GM23248 (cell line): ENCODE results near the gene IL1R1. TPM values are rescaled to one million over a fixed set of nuclear protein-coding genes. Genes with fewer than 3 reads are reported as not detected.
"Not testable (repeated sequence)": the region's sequence is repeated elsewhere in the genome, so short reads cannot be mapped to it uniquely, and the experiment has no call there.

ENCODE experiments used
- DNase-seq: peaks from one replicate; pipeline ENCODE4 v3.0.0-alpha.2; 2015
- H2AFZ ChIP-seq: fragments of 200-600 bp; sonication (generic); 2 replicates; pipeline ENCODE4 v1.6.1; 2016; ENCODE audit warnings: antibody characterized with exemption
- H3F3A ChIP-seq: fragments of 200-600 bp; sonication (generic); 2 replicates; pipeline ENCODE4 v1.6.1; 2016; ENCODE audit warnings: mild to moderate bottlenecking, antibody characterized with exemption, mixed run types; ENCODE audit not compliant: insufficient read depth
- H3K27ac ChIP-seq: fragments of 200-600 bp; sonication (generic); 2 replicates; pipeline ENCODE4 v1.5.1; 2016; ENCODE audit warnings: mild to moderate bottlenecking
- H3K27me3 ChIP-seq: fragments of 200-600 bp; sonication (generic); replicated peaks from 2 replicates; pipeline ENCODE4 v1.6.1; 2016; ENCODE audit warnings: mild to moderate bottlenecking; ENCODE audit not compliant: insufficient read depth
- H3K36me3 ChIP-seq: fragments of 200-600 bp; sonication (generic); 2 replicates; pipeline ENCODE4 v1.6.1; 2016; ENCODE audit warnings: low read depth, mild to moderate bottlenecking
- H3K4me1 ChIP-seq: fragments of 200-600 bp; sonication (generic); 2 replicates; pipeline ENCODE4 v1.6.1; 2016; ENCODE audit warnings: mild to moderate bottlenecking; ENCODE audit not compliant: insufficient read depth
- H3K4me2 ChIP-seq: fragments of 200-600 bp; sonication (generic); one replicate; pipeline ENCODE4 v1.6.1; 2016; ENCODE audit warnings: mild to moderate bottlenecking; ENCODE audit not compliant: unreplicated experiment
- H3K4me3 ChIP-seq: fragments of 200-600 bp; sonication (generic); 2 replicates; pipeline ENCODE4 v1.5.1; 2016; ENCODE audit warnings: mild to moderate bottlenecking
- H3K79me2 ChIP-seq: fragments of 200-600 bp; sonication (generic); 2 replicates; pipeline ENCODE4 v1.6.1; 2016; ENCODE audit warnings: mild to moderate bottlenecking; ENCODE audit not compliant: insufficient read depth
- H3K9ac ChIP-seq: fragments of 200-600 bp; sonication (generic); 2 replicates; pipeline ENCODE4 v1.6.1; 2016; ENCODE audit warnings: mild to moderate bottlenecking
- H3K9me2 ChIP-seq: fragments of 200-600 bp; sonication (generic); 2 replicates; pipeline ENCODE4 v1.6.1; 2016; ENCODE audit warnings: mixed run types, mild to moderate bottlenecking, moderate library complexity; ENCODE audit not compliant: insufficient read depth
- H3K9me3 ChIP-seq: fragments of 200-600 bp; sonication (generic); one replicate; pipeline ENCODE4 v1.6.1; 2017; ENCODE audit warnings: low read depth
- H4K20me1 ChIP-seq: fragments of 200-600 bp; sonication (generic); 2 replicates; pipeline ENCODE4 v1.6.0; 2016; ENCODE audit not compliant: insufficient read depth
- EZH2 ChIP-seq: fragments of 200-600 bp; sonication (generic); IDR thresholded peaks from 2 replicates; pipeline ENCODE4 v1.6.1; 2018; ENCODE audit warnings: antibody characterized with exemption, mild to moderate bottlenecking; ENCODE audit not compliant: insufficient read depth, poor library complexity, severe bottlenecking
- EZH2phosphoT487 ChIP-seq: fragments of 200-600 bp; sonication (generic); IDR thresholded peaks from 2 replicates; pipeline ENCODE4 v1.6.1; 2018; ENCODE audit warnings: antibody characterized with exemption, moderate library complexity, mild to moderate bottlenecking, low read depth; ENCODE audit not compliant: insufficient read depth
- WGBS, 2 experiments: methylation state at CpG; one replicate each; pipeline ENCODE4 v1.1.6; 2015 to 2017; ENCODE audit warnings: low lambda C conversion rate in 2 of 2, low coverage in 1 of 2; ENCODE audit errors: missing lambda C conversion rate in 2 of 2; 5-methylcytosine and 5-hydroxymethylcytosine counted together
- in situ Hi-C: fragments of 300-500 bp; cut with MboI; formaldehyde crosslinking; loops from 2 replicates; pipeline ENCODE4 v1.15.0; 2020
- polyA plus RNA-seq: library from polyadenylated mRNA; unstranded; fragments of >200 nt; fragmentation: Nextera tagmentation; extraction: Ambion mirVana; gene quantifications from 2 replicates; pipeline ENCODE4 v1.2.1, GENCODE V29; 2016
- total RNA-seq: library from RNA; depleted of rRNA; stranded (reverse); fragments of >200 nt; shearing (Covaris generic); gene quantifications from 2 replicates; pipeline ENCODE4 v1.2.3, GENCODE V29; 2014

The IL1R1 gene
- total and polyA plus RNA-seq, 2 experiments from 2014 or later, result 75.4 to 87.9 TPM

GRCh38 chr2:102106133-102106556 lies 36.4 kb upstream of the IL1R1 start:
- H3K4me1 ChIP-seq, result peaks cover 57% of the 10 kb centered on the region
- peak overlapping the region; percentile 97 for H3K4me2 ChIP-seq
- no peaks in the 10 kb centered on the region for H3K27me3 ChIP-seq
- peak overlapping the region; percentile 89 for H3K9ac ChIP-seq
- peaks cover 55% of the 10 kb centered on the region for H3K79me2 ChIP-seq
- WGBS, 2 experiments, result 81% methylated on average over 5 of the region's 5 CpGs
- no peaks in the 10 kb centered on the region for H3K36me3 ChIP-seq
- H2AFZ ChIP-seq, result no peak overlapping the region
- H3F3A ChIP-seq, result peaks cover 65% of the 10 kb centered on the region
- no peaks in the 10 kb centered on the region for H3K9me2 ChIP-seq
- DNase-seq, result peak; percentile 71
- TF ChIP-seq EZH2phosphoT487 (no peak), EZH2 (no peak)
- H4K20me1 ChIP-seq, result no peaks in the 10 kb centered on the region
- in situ Hi-C loops, result no loop called here
- no peaks in the 10 kb centered on the region for H3K9me3 ChIP-seq
- peak overlapping the region; percentile 92 for H3K27ac ChIP-seq
- H3K4me3 ChIP-seq, result peak overlapping the region; percentile 85

- H3K4me1 ChIP-seq, result peaks cover 56% of the 10 kb centered on the region
- H3K36me3 ChIP-seq, H4K20me1 ChIP-seq, H2AFZ ChIP-seq, in situ Hi-C loops, H3K9me2 ChIP-seq, H3K27me3 ChIP-seq, H3K9me3 ChIP-seq, DNase-seq: not testable (repeated sequence)
- H3K79me2 ChIP-seq, result peaks cover 64% of the 10 kb centered on the region
- H3K9ac ChIP-seq, result peak overlapping the region; percentile 45
- peak overlapping the region; percentile 92 for H3K27ac ChIP-seq
- peak overlapping the region; percentile 97 for H3K4me2 ChIP-seq
- WGBS, 2 experiments, result 88 to 90% methylated on average over 5 to 6 of the region's 6 CpGs
- peaks cover 59% of the 10 kb centered on the region for H3F3A ChIP-seq
- peak overlapping the region; percentile 85 for H3K4me3 ChIP-seq
Observed at GRCh38 chr2:102106813-102107740, 35.5 kb upstream of the IL1R1 start.

- TF ChIP-seq EZH2phosphoT487 (no peak), EZH2 (no peak)
- H3K79me2 ChIP-seq, result peaks cover 71% of the 10 kb centered on the region
- no peaks in the 10 kb centered on the region for H4K20me1 ChIP-seq
- no peaks in the 10 kb centered on the region for H3K9me2 ChIP-seq
- WGBS, 2 experiments, result 4 to 7% methylated on average over 3 of the region's 3 CpGs
- in situ Hi-C loops, result no loop called here
- H2AFZ ChIP-seq, result no peak overlapping the region
- H3K9me3 ChIP-seq, result no peaks in the 10 kb centered on the region
- no peaks in the 10 kb centered on the region for H3K27me3 ChIP-seq
- no peaks in the 10 kb centered on the region for H3K36me3 ChIP-seq
- peak; percentile 84 for DNase-seq
- peak overlapping the region; percentile 54 for H3K4me2 ChIP-seq
- peaks cover 59% of the 10 kb centered on the region for H3F3A ChIP-seq
- H3K9ac ChIP-seq, result peak overlapping the region; percentile 45
- peak overlapping the region; percentile 65 for H3K27ac ChIP-seq
- peaks cover 56% of the 10 kb centered on the region for H3K4me1 ChIP-seq
- H3K4me3 ChIP-seq, result peak overlapping the region; percentile 20
Observed at GRCh38 chr2:102107741-102108070, 34.8 kb upstream of the IL1R1 start.

- Histone ChIP-seq H3K27ac (peak overlapping the region; percentile 31; the same call in 1 of the 2 replicates), H3K9ac (no peak overlapping the region), H3K4me3 (no peak overlapping the region), H3K36me3 (peaks cover 4% of the 10 kb centered on the region), H3F3A (peaks cover 55% of the 10 kb centered on the region), H3K4me1 (peaks cover 64% of the 10 kb centered on the region), H3K79me2 (peaks cover 84% of the 10 kb centered on the region), H3K9me2 (no peaks in the 10 kb centered on the region), H4K20me1 (no peaks in the 10 kb centered on the region), H2AFZ (no peak overlapping the region), H3K9me3 (no peaks in the 10 kb centered on the region), H3K27me3 (no peaks in the 10 kb centered on the region), H3K4me2 (peak overlapping the region; percentile 28)
- peak; percentile 38 for DNase-seq
- in situ Hi-C loops, result no loop called here
- WGBS, 2 experiments, result 84 to 87% methylated on average over 5 of the region's 5 CpGs
- TF ChIP-seq EZH2phosphoT487 (no peak), EZH2 (no peak)
Observed at GRCh38 chr2:102109016-102109415, 33.5 kb upstream of the IL1R1 start.
